Activated CD8-positive, alpha-beta memory T cell treated with anti-CD3 and anti-CD28 coated beads for 4 hours (primary cell): Measurements from ENCODE around the gene OOSP4A.
"Not testable (repeated sequence)": the region's sequence is repeated elsewhere in the genome, so short reads cannot be mapped to it uniquely, and the experiment has no call there.

Experiments
- DNase-seq, 2 donors: peaks; one replicate each; pipeline ENCODE4 v3.0.0-alpha.2; 2020; ENCODE audit warnings: low read depth in 2 of 2

The OOSP4A gene

GRCh38 chr11:59981106-59981770, 17.4 kb downstream of the OOSP4A start:
- DNase-seq = no peak

GRCh38 chr11:59982037-59982436, 18.2 kb downstream of the OOSP4A start:
- DNase-seq = not testable (repeated sequence)

GRCh38 chr11:59983212-59983611, 19.4 kb downstream of the OOSP4A start:
- no peak for DNase-seq

GRCh38 chr11:59984368-59984767, 20.5 kb downstream of the OOSP4A start:
- DNase-seq = no peak

GRCh38 chr11:59990421-59990820, 26.6 kb downstream of the OOSP4A start:
- DNase-seq = no peak

GRCh38 chr11:59992425-59992824, 28.6 kb downstream of the OOSP4A start:
- DNase-seq = no peak

- no peak for DNase-seq
These were observed 34.0 kb downstream of the OOSP4A start for GRCh38 chr11:59997800-59998199.

- DNase-seq = no peak
These were observed 35.9 kb downstream of the OOSP4A start for GRCh38 chr11:59999691-60000090.

- no peak for DNase-seq
These were observed 39.9 kb downstream of the OOSP4A start for GRCh38 chr11:60003729-60004128.

- no peak for DNase-seq
These were observed 41.5 kb downstream of the OOSP4A start for GRCh38 chr11:60005360-60005759.

- no peak for DNase-seq
These were observed 53.0 kb downstream of the OOSP4A start, which contains the start of gene OOSP4B for GRCh38 chr11:60016881-60017280. Gene OOSP4B, plus strand, starts transcription at chr11:60017181.

- DNase-seq = no peak
These were observed 54.2 kb downstream of the OOSP4A start for GRCh38 chr11:60018058-60018457.
